Activated naive CD4-positive, alpha-beta T cell (primary cell): ENCODE measurements around the gene GRIK5.

Experiments
- DNase-seq, 4 experiments: peaks; one replicate each; lab custom pipeline; 2025; lab: John Stamatoyannopoulos, UW

GRIK5 gene

DNA sequence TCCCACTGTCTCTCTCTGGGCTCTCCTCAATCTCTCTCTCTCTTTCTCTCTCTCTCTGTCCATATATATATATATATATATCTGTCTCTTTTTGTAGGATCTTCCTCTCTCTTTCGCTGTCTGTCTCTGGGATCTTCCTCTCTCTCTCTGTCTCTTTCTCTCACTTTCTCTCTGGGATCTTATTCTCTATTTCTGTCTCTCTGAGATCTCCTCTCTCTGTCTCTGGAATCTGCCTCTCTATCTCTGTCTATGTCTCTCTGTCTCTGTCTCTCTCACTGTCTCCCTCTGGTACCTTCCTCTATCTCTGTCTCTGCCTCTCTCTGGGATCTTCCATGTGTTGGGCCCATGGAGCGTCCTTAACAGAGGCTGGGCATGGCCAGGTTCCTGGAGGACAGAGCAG lies 79.4 kb downstream of the GRIK5 start:
- DNase-seq, result no peak

DNA sequence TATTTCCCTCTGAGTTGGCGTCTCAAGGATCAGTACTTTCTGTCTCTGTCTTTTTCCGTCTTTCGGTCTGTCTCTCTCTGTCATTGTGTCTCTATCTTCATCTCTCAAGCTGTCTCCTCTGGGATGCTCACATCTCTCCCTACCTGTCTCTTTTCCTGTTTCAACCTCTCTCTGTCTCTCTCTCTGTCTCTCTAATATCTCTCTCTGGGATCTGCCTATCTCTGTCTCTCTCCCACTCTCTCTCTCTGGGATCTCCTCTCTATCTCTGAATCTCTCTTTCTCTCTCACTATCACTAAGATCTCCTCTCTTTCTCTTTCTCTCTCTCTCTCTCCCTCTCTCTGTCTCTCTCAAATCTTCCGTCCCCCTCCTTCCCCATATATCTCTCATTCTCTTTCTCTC lies 80.0 kb downstream of the GRIK5 start:
- DNase-seq, result no peak

DNA sequence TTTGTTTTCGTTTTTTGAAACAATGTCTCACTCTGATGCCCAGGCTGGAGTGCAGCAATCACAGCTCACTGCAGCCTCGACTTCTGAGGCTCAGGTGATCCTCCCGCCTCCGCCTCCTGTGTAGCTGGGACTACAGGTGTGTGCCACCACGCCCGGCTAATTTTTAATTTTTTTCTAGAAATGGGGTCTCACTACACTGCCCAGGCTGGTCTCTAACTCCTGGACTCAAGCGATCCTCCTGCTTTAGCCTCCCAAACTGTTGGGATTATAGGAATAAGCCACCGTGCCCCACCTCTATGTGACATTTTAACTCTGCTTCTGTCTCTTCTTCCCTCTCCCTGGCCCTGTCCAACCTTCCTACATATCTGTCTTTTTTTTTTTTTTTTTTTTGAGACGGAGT lies 81.1 kb downstream of the GRIK5 start:
- DNase-seq, result no peak

DNA sequence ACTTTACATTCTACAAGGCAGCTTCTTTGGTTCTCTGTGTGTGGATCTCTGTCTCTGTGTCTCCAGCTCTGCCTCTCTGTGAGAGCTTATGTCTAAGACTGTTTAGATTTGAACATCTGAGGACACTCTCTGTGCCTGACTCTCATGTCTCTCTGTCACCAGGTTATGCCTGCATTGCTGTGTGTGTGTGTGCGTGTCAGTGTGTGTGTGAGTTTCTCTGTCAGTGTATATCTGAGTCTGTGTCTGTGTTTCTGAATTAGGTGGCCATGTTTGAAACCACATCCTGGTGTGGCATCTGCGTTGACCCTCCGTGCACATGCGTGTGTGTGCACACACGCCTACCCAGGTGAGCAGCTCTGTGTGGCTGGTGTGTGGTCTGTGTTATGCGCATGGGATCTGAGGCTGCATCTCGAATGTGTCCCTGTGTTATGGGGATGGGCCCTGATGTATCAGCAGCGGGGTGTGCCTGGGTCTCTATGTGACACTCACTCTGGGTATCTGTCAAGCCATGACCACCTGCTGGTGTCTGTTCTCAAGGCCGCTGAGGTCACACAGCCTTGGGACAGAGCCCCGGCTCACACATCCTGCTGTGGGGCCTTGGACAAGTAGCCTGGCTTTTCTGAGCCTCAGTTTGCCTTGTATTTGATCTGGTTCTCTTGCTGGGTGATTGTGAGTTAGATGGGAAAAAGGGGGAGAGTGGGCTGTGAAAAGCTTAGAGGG lies 82.7 kb downstream of the GRIK5 start:
- no peak for DNase-seq

DNA sequence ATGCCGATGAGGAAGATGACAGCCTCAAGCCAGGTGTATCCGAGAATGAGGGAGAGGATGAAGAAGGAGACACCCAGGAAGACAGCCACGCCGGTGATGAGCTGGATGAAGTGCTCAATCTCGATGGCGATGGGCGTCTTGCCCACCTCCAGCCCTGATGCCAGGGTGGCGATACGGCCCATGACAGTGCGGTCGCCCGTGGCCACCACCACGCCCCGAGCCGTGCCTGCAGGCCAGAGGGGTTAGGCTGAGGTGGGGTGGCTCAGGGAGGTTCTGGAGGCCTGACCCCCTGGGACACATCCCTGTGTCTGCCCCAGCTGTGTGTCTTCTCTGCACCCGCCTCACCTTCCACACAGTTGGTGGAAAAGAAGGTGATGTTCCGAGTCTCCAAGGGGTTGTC lies 85.0 kb downstream of the GRIK5 start:
- no peak for DNase-seq

DNA sequence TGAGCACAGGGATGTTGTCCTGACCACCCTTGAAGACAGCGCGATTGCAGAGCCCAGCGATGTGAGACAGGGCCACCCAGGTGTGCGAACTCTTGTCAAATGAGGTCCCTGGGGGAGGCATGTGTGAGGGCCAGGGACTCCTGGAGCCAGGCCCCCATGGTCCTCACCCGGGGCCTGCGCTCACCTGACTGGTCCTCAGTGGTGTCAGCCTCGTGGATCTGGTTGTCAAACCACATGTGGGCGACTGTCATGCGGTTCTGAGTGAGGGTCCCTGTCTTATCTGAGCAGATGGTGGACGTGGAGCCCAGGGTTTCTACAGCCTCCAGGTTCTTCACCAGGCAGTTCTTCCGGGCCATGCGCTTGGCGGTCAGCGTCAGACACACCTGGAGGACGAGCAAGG lies 88.3 kb downstream of the GRIK5 start:
- DNase-seq, result no peak

DNA sequence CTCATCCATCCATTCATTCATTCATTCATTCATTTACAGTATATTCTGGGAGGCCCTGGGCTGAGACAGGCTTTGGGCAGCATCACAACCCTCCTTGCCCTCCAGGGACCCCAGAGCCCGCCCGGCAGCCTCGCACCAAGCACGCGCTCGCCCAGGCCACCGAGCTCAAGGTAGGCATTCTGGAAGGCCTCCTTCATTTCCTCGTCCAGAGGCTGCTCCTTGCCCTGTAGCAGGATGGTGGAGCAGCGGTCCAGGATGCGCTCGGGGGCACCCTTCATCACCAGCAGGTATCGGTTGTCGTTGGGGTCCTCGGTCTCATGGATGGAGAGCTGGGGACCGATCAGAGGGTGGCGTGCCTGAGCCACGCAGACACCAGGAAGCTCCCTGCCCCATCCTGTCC lies 91.5 kb downstream of the GRIK5 start:
- no peak for DNase-seq

DNA sequence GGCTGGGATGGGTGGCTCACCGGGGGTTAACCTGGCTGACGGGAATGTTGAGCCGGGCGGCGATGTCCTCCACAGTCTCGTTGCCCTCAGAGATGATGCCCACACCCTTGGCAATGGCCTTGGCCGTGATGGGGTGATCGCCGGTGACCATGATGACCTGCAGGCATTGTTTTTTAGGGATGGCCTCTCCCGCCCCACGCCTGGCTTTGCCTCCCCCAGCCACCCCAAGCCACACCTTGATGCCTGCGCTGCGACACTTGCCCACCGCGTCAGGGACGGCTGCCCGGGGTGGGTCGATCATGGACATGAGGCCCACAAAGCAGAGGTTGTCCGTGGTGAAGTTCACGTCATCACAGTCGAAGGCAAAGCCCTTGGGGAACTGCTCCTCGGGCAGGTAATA lies 92.1 kb downstream of the GRIK5 start:
- no peak for DNase-seq

DNA sequence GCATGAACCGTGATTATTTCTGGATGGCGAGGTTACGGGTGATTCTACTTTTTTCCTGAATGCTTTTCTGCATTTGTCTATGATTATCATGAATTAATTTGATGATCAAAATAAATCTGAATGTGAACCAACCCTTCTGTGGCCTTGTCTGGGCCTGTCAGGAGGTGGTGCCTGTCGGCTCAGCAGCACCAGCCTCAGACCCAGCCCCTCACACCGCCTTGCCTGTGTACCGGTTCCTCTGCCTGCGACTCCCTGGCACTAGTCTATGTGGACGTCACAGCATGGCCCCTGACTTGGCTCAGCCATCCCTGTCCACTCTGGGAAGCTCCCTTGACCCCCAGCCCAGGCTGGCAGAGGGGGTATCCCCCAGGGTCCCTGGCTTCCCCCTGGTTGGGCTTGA lies 95.4 kb downstream of the GRIK5 start:
- DNase-seq, result no peak

DNA sequence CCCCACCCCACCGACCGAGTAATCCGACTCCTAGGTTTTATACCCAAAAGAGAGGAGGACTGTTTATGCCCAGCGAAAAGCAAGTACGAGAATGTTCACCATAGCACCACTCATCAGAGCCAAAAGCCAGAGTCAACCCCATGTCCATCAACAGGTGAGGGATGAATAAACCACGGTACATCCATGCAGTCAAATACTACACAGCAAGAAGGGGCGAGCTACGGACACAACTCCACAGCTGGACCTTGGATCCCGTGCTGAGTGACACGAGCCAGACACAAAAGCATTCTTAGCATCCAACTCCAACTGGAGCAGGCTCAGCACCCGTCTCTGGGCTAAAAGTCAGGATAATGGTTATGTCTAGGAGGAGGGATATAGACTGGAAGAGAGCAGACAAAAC lies 98.6 kb downstream of the GRIK5 start:
- no peak for DNase-seq

DNA sequence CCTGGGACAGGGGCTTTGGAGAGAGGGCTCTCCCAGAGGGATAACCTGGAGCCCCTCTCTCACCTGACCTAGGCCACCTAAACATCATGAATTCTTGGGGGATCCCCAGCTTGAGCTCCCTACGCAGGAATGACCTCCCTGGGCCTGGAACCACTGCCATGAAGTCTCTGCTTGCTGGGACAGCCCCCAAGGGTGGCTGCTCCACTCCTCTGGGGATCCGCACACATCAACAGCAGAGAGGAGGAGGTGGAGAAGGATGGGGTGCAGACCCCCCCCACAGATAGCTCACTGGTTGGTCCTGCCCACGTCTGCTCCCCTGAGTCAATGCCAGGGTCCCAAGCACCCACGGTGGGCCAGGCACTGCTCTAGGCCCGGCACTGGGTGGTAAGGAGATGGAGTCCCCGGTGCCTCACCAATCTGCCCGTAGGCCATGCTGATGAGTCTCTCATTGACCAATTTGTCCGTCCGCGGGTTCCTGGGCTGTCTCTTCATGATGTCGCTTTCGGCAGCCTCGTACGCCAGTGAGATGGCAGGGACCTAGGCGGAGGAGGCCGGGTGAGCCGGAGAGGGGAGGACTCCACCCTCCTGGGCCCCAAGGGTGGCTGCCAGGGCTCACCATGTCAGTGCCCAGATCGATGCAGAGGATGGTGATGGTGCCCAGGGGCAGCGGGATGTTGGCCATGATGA lies 100.1 kb downstream of the GRIK5 start:
- DNase-seq, result no peak

DNA sequence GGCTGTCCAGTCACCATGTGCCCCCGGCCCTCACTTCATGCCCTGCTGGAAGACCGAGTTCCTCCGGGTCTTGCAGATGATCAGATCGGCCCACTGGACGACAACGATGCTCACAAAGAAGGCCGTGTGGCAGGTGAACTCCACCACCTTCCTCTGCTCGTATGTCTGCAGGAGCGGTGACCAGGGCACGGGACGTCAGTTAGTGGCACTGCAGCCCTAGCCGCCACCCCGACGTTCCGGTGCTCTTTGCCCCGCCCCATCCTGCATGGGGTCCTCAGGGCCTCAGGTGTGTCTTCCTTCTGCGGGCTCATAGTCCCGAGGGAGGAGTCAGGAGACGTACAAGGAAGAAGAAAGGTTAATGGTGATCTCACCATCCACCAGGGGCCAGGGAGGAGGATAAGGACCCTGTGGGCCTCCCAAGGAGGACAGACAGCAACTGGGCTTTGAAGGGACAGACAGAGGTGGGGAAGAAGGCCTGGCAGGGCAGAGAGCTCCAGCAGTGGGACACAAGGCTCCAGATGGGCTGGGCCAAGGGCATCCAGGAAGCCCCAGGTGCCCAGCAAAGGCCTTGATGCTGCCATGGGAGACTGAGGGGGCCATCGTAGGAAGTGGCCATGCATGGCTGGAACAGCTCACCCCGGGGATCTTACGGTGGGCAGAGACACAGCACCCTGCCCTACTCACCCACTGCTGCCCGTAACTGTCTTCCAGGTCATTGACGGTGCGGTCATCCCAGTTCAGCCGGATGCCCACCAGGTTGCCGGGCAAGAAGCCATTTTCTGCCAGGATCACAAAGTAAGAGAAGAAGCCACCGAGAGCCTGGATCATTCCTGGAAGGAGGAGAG lies 101.0 kb downstream of the GRIK5 start:
- DNase-seq, result no peak

DNA sequence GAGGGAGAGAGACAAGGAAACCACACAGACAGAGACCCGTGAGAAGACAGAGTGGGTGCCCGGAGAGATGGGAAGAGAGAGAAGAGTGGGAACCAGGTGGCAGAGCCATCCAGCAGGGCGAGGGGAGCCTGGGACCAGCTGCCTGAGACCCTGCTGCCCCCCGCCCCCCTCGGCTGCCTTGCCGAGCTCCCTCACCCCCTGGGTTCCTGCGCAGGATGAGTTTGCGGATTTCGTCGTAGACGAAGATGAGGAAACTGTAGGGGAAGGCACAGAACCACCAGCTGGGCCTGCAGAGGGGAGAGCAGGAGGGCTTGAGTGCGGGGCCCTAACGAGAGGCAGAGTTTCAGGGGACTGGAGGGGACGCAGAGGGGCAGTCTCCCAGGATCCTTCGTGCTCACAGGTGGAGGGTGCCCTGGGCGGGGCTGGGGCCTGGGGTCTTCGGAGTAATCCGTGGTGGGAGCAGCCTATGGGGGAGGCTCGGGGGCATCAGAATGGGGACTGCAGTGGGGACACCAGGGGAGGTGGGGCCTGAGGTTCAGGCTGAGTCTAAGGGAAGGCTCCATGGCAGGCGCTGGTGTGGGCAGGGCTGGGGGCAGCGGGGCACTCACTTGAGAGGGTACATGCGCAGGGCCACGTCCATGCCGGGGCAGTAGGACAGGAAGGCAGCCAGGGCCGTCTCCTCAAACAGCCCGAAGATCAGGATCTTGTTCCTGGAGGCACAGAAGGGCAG lies 102.8 kb downstream of the GRIK5 start:
- no peak for DNase-seq

DNA sequence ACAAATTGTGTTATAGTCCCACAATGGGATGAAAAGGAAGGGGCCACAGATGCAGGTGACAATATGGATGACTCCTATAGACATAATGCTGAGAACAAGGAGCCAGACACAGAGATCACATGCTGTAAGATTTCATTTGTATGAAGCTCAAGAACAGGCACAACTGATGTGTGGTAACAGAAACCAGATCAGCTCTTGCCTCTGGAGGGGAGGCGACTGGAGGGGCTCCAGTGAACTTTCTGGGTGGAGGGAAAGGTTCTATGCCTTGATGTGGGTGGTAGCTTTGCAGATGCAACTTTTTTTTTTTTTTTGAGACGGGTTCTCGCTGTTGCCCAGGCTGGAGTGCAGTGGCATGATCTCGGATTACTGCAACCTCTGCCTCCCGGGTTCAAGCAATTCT lies 104.9 kb downstream of the GRIK5 start:
- no peak for DNase-seq

DNA sequence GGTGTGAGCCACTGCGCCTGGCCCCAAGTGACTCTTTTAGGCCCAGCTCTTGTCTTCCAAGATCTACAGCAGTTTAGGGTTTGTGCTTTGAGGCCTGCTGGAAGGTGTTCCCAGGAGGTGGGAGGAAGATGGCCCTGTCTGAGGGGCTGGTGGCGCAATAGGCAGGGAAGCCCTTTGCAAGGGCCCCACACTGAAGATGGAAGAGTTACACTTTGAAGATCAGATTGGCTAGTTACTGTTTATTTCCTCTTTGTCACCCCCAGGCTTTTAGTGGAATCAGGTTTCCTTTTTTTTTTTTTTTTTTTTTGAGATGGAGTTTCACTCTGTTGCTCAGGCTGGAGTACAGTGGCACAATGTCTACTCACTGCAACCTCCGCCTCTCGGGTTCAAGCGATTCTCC lies 109.0 kb downstream of the GRIK5 start:
- DNase-seq, result no peak

DNA sequence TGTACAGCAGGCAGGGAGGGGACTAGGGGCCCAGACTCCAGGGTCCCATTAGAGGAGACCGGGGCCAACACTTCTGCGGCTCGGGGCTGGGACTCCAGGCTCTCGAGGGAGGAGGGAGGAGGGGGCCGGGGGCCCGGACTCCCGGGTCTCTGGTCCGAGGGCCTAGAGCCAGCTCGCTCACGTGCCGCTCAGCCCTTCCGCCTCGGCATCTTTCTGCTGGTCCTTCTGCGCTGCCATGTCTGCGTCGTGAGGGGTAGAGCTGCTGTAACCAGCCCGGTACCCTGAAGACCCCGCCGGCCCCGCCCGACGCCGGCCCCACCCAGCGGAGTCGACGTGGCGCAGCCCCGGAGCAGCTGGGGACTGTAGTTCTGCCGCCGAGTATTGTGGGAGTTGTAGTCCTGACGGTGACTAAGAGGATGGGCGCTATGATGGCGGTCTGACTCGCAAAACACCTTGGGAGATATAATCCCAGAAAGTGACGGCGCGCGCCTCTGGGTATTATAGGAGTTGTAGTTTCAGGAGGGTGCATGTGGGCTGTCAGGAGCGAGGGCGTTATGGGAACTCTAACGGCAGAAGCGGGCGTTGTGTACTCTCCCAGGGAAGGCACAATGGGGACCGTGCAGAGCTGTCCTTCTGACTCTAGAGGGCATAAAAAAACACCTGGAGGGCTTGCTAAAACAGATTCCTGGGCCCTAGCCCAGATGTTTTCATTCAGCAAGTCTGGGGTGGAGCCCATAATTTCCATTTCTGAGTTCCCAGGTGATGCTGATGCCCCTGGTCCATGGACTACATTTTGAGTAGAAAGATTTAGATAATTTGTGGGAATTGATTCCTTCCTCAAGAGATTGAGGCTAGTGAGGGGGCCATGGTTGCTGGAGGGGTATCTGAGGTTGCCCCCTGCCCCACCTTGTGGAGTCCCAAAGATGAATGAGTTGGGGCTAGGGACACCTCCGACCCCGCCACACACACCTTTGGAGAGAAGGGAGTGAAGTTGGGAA lies 110.7 kb downstream of the GRIK5 start, which contains the start of gene RABAC1:
RABAC1 (minus strand) TSS at position 266 of the 998 bp plus-strand sequence; CDS start at position 237, 29 bp downstream.
- DNase-seq, result peak; percentile 61 to 85 (median 65)

DNA sequence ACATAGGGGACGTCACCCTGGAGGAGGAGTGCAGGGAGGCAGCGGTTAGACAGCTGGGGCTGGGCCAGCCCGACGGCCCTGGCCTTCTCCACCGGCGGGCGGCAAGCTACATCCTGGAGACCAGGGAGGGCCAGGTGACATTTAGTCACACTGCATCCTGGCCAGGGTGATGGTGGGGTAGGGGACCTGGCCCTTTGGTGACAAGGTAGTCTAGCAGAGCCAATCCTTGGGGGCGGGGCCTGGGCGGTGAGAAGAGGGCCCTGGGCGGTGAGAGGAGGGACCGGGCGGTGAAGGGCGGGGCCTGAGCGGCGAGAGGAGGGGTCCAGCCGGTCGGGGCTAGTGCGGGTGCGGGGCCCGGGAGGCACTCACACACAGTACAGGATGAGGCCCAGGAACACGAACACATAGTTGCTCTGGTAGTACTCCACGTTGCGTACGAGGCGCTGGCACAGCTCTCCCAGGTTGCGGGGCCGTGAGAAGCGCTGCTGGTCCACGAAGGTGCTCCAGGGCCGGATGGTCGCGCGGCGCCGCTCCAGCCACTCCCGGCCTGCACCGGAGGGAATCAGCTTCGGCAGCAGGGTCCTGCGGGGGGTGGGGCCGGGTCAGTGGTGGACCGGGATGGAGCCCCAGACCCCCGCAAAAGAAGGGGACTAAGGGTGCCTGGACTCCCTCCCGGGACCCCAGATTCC lies 111.5 kb downstream of the GRIK5 start:
- peak; percentile 39 to 83 (median 59) for DNase-seq

DNA sequence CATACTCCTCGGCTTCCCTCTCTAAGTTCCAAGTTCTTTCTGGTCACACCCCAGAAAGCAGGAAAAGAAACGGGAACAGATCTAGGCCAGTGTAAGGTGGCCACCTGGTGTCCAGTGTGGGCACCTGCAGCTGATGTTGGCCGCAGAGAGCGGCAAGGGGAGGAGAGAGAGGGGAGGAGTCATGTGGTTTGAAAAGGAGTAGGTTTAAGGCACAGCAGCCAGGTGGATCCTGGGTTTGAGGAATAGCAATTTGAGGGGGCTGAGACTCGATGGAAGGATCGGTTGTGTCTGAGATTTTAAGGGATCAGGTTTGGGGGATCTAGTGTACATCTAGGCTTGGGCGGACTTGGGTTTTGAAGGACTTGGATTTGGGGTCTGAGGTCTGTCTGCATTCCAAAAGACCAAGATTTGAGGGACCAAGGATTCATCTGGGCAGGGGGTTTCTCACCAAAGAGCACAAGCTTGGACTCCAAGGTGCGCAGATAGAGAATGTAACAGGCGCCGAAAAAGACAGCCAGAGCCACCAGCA lies 112.1 kb downstream of the GRIK5 start:
- no peak for DNase-seq

DNA sequence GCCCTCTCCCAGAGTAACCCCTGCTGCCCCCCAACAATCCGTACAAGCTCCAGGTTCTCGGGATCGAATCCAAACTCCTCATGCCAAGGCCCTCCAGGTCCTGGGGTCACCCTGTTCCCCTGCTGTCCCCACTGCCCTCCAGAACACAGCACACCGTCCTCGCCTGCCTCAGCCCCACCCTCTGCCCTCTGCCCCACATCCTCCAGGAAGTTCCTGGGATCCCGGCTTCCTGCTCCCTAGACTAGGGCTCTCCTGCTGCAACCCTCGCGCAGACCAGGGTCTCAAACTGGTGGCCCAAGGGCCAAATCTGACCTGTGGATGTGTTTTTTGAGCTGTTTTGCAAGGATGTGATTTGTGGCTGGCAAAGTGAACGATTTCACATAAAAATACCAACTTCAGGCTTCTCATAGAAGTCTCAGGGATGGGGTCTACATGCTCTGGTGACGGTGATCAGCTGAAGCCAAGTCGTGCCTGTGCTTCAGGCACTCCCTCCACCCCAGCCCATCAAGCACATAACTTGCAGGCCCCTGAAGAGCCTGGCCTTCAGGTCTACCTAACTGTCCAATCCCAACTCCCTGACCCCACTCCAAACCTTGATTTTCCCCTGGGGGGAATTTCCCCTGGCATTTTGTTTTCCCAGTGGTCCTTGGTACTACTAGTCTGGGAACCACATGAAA lies 112.7 kb downstream of the GRIK5 start:
- DNase-seq, result no peak
